ENCODE measurements around the gene SLC6A6. TPM values are rescaled to one million over a fixed set of nuclear protein-coding genes. Genes with fewer than 3 reads are reported as not detected.

SLC6A6 gene
- total and polyA plus RNA-seq, 8 donors = 3.0 to 36.7 (median 19.7) TPM

DNA sequence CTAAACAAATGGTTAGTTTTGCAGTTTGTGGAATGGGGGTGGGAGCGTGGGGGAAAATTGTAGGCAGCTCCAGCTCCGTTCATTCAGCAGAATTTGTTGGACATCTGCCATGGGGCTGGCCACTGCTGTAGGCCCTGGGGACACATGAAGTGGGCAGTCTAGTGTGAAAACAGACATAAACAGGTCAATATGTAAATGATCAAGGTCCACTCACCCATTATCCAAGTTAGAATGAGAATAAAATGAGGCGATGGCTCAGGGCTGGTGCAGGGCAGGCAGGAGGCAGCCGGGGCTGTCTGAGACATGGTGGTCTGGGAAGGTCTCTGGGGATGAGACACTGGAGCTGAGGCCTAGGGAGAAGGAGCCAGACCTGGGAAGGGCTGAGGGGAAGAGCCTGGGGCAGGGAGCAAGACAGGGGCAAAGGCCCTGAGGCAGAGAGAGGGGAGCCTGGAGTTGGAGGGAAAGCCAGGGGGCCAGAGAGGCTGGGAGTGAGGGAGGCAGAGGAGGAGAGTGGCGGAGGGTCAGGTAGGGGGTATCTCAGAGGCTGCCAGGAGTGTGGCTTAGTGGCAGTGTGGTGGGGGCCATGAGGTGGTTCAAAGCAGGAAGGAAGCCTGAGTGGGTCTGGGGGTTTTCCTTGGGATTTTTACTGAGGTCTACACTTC, 6.2 kb upstream of the SLC6A6 start:
- no peak overlapping the region for H3K4me3 ChIP-seq
- peaks cover 4 to 31% (median 10%) of the 10 kb centered on the region in 4 donors for H3K4me1 ChIP-seq
- no peaks in the 10 kb centered on the region for H3K27me3 ChIP-seq
- 75 to 89% (median 82%) methylated on average over 5 of the region's 5 CpGs for WGBS, 5 donors
- no peak for DNase-seq
- H3K9me3 ChIP-seq = no peaks in the 10 kb centered on the region
- no peaks in the 10 kb centered on the region for H3K36me3 ChIP-seq
- no peak overlapping the region for H3K27ac ChIP-seq
- intact Hi-C loops (cut with DNase I; ENCODE audit: low total_unique reads) = no loop called here
- no peak for TF ChIP-seq CTCF (IDR thresholded peaks at IDR 0.05)
- no peak for TF ChIP-seq POLR2AphosphoS5 (IDR thresholded peaks at IDR 0.05)
- TF ChIP-seq EP300 (IDR thresholded peaks at IDR 0.05) = no peak
- TF ChIP-seq POLR2A (IDR thresholded peaks at IDR 0.05) = no peak

GRCh38 chr3:14397046-14397445, 5.4 kb upstream of the SLC6A6 start:
- H3K4me3 ChIP-seq = no peak overlapping the region
- H3K27ac ChIP-seq = peak overlapping the region in 4 of 5 donors; percentile 51 to 80 (median 58)
- no peaks in the 10 kb centered on the region for H3K36me3 ChIP-seq
- H3K9me3 ChIP-seq = no peaks in the 10 kb centered on the region
- H3K4me1 ChIP-seq = peaks cover 9 to 31% (median 13%) of the 10 kb centered on the region in 4 donors
- TF ChIP-seq POLR2AphosphoS5 (IDR thresholded peaks at IDR 0.05) = peak in 1 of 3 donors; percentile 33
- TF ChIP-seq CTCF (IDR thresholded peaks at IDR 0.05) = no peak
- DNase-seq = no peak
- intact Hi-C loops (cut with DNase I; ENCODE audit: low total_unique reads) = no loop called here
- H3K27me3 ChIP-seq = no peaks in the 10 kb centered on the region
- 31 to 62% (median 50%) methylated on average over 4 of the region's 4 CpGs for WGBS, 5 donors

GRCh38 chr3:14397531-14397930, 4.9 kb upstream of the SLC6A6 start:
- no peak for DNase-seq
- no peaks in the 10 kb centered on the region for H3K27me3 ChIP-seq
- 79 to 100% (median 88%) methylated on average over 1 to 3 of the region's 3 CpGs for WGBS, 5 donors
- H3K4me1 ChIP-seq = peaks cover 10 to 34% (median 16%) of the 10 kb centered on the region in 4 donors
- no peaks in the 10 kb centered on the region for H3K36me3 ChIP-seq
- intact Hi-C loops (cut with DNase I; ENCODE audit: low total_unique reads) = no loop called here
- no peak overlapping the region for H3K4me3 ChIP-seq
- H3K27ac ChIP-seq = peak overlapping the region in 1 of 5 donors; percentile 57
- TF ChIP-seq POLR2AphosphoS5 (IDR thresholded peaks at IDR 0.05) (no peak), CTCF (IDR thresholded peaks at IDR 0.05) (no peak), POLR2A (IDR thresholded peaks at IDR 0.05) (no peak), EP300 (IDR thresholded peaks at IDR 0.05) (no peak)
- H3K9me3 ChIP-seq = no peaks in the 10 kb centered on the region

GRCh38 chr3:14397940-14398796, 4.2 kb upstream of the SLC6A6 start:
- TF ChIP-seq POLR2AphosphoS5 (IDR thresholded peaks at IDR 0.05) (no peak), EP300 (IDR thresholded peaks at IDR 0.05) (no peak), POLR2A (IDR thresholded peaks at IDR 0.05) (no peak), CTCF (IDR thresholded peaks at IDR 0.05) (no peak)
- no peak for DNase-seq
- Histone ChIP-seq H3K27me3 (no peaks in the 10 kb centered on the region), H3K36me3 (no peaks in the 10 kb centered on the region), H3K9me3 (no peaks in the 10 kb centered on the region), H3K4me1 (peaks cover 11 to 36% (median 18%) of the 10 kb centered on the region in 4 donors), H3K27ac (no peak overlapping the region), H3K4me3 (no peak overlapping the region)
- intact Hi-C loops (cut with DNase I; ENCODE audit: low total_unique reads) = no loop called here
- WGBS, 5 donors = 74 to 88% (median 86%) methylated on average over 11 to 14 of the region's 14 CpGs

Data from stomach (tissue), 9 donors.